OCI-LY1 (cell line): ENCODE results near the gene ALDH1A2.

Source experiments
- H2AFZ ChIP-seq: fragments of 200-600 bp; sonication (generic), shearing (Covaris generic); 2 replicates; pipeline ENCODE4 v1.6.0; 2014; ENCODE audit warnings: antibody characterized with exemption, mild to moderate bottlenecking, low read length
- H3F3A ChIP-seq: fragments of 200-600 bp; sonication (generic), shearing (Covaris generic); 2 replicates; pipeline ENCODE4 v1.6.0; 2014; ENCODE audit warnings: mild to moderate bottlenecking, antibody characterized with exemption, low read length, moderate library complexity; ENCODE audit not compliant: insufficient read depth
- H3K27ac ChIP-seq: fragments of 200-600 bp; sonication (generic); 2 replicates; pipeline ENCODE4 v1.5.1; 2014; ENCODE audit warnings: low read length, mixed run types, mild to moderate bottlenecking, low read depth; ENCODE audit not compliant: poor library complexity, severe bottlenecking
- H3K27me3 ChIP-seq: fragments of 200-600 bp; sonication (generic); 2 replicates; pipeline ENCODE4 v1.6.0; 2014; ENCODE audit warnings: antibody characterized with exemption, mild to moderate bottlenecking, low read length, moderate library complexity; ENCODE audit not compliant: insufficient read depth
- H3K36me3 ChIP-seq: fragments of 200-600 bp; sonication (generic); 2 replicates; pipeline ENCODE4 v1.6.1; 2014; ENCODE audit warnings: mild to moderate bottlenecking, antibody characterized with exemption, low read length, moderate library complexity, mixed read lengths; ENCODE audit not compliant: insufficient read depth
- H3K4me1 ChIP-seq: fragments of 200-600 bp; sonication (generic); 2 replicates; pipeline ENCODE4 v1.5.1; 2014; ENCODE audit warnings: mild to moderate bottlenecking, low read length, moderate library complexity; ENCODE audit not compliant: insufficient read depth, severe bottlenecking
- H3K4me2 ChIP-seq: fragments of 200-600 bp; sonication (generic), shearing (Covaris generic); 2 replicates; pipeline ENCODE4 v1.6.1; 2014; ENCODE audit warnings: low read length
- H3K4me3 ChIP-seq: fragments of 200-600 bp; sonication (generic); 2 replicates; pipeline ENCODE4 v1.5.1; 2014; ENCODE audit warnings: low read length, low read depth, mild to moderate bottlenecking, mixed read lengths; ENCODE audit not compliant: poor library complexity, severe bottlenecking
- H3K79me2 ChIP-seq: fragments of 200-600 bp; shearing (Covaris generic); 2 replicates; pipeline ENCODE4 v1.6.1; 2016; ENCODE audit warnings: mixed run types, low read length, mixed read lengths; ENCODE audit not compliant: insufficient read depth
- H3K9ac ChIP-seq: fragments of 200-600 bp; sonication (generic), shearing (Covaris generic); 2 replicates; pipeline ENCODE4 v1.6.1; 2014; ENCODE audit warnings: mild to moderate bottlenecking, low read length, mixed read lengths
- H3K9me2 ChIP-seq: fragments of 200-600 bp; sonication (generic), shearing (Covaris generic); 2 replicates; pipeline ENCODE4 v1.6.1; 2014; ENCODE audit warnings: low read depth, mild to moderate bottlenecking, low read length, mixed read lengths
- H3K9me3 ChIP-seq: fragments of 200-600 bp; shearing (Covaris generic); 2 replicates; pipeline ENCODE4 v1.6.1; 2014; ENCODE audit warnings: low read length, mixed read lengths
- H4K20me1 ChIP-seq: fragments of 200-600 bp; sonication (generic), shearing (Covaris generic); 2 replicates; pipeline ENCODE4 v1.6.0; 2016; ENCODE audit warnings: mild to moderate bottlenecking, low read length; ENCODE audit not compliant: insufficient read depth
- EZH2 ChIP-seq: fragments of 200-600 bp; sonication (generic), shearing (Covaris generic); IDR thresholded peaks from 2 replicates; pipeline ENCODE4 v1.8.0; 2017; ENCODE audit warnings: borderline replicate concordance, mixed run types, mild to moderate bottlenecking, antibody characterized with exemption, low read length, moderate library complexity, mixed read lengths
- TF ChIP-seq, protein P1 (sequence below): fragments of 200-600 bp; sonication (generic), shearing (Covaris generic); IDR thresholded peaks from 2 replicates; pipeline ENCODE4 v1.5.1; 2017; ENCODE audit warnings: mild to moderate bottlenecking, antibody characterized with exemption, low read length, moderate library complexity, mixed read lengths

Gene ALDH1A2

DNA sequence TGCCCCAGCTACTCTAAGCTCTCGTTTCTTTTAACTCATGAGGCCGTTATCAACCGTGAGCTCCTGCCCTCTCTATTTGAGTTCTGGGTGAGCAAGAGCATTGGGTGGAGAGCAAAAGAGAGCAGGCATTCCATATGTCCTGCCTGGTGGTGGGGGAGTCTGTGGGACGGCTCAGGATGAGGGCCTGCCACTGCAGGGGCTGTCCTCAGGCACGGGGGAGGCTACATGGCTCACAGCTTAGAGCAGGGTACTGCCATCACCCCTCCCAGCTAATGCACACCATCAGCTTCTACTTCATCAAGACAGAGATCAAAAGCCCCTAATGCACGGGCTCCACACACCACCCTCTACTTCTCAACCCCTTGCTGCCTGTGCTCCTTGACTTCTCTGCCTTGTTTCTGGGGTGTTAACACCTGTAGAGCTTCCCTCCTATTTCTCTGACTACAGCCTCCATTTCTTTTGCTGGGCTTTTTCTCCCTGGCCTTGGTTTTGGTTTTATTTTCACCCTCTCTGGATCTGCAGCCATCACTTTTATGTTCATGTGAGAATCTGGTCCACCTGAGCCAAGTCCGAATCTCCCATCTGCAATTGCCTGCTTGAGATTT, 114.1 kb downstream of the ALDH1A2 start:
- TF ChIP-seq, protein P1, sequence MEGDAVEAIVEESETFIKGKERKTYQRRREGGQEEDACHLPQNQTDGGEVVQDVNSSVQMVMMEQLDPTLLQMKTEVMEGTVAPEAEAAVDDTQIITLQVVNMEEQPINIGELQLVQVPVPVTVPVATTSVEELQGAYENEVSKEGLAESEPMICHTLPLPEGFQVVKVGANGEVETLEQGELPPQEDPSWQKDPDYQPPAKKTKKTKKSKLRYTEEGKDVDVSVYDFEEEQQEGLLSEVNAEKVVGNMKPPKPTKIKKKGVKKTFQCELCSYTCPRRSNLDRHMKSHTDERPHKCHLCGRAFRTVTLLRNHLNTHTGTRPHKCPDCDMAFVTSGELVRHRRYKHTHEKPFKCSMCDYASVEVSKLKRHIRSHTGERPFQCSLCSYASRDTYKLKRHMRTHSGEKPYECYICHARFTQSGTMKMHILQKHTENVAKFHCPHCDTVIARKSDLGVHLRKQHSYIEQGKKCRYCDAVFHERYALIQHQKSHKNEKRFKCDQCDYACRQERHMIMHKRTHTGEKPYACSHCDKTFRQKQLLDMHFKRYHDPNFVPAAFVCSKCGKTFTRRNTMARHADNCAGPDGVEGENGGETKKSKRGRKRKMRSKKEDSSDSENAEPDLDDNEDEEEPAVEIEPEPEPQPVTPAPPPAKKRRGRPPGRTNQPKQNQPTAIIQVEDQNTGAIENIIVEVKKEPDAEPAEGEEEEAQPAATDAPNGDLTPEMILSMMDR: no peak
- TF ChIP-seq EZH2: no peak
- H4K20me1 ChIP-seq: no peaks in the 10 kb centered on the region
- no peak overlapping the region for H3K27ac ChIP-seq
- H3K9me3 ChIP-seq: no peaks in the 10 kb centered on the region
- no peaks in the 10 kb centered on the region for H3F3A ChIP-seq
- no peaks in the 10 kb centered on the region; the same call in 1 of the 2 replicates for H3K27me3 ChIP-seq
- no peaks in the 10 kb centered on the region for H3K79me2 ChIP-seq
- no peak overlapping the region for H3K4me3 ChIP-seq
- no peak overlapping the region for H3K4me2 ChIP-seq
- no peak overlapping the region for H2AFZ ChIP-seq
- H3K9me2 ChIP-seq: no peaks in the 10 kb centered on the region
- H3K4me1 ChIP-seq: no peaks in the 10 kb centered on the region
- no peaks in the 10 kb centered on the region for H3K36me3 ChIP-seq
- H3K9ac ChIP-seq: no peak overlapping the region

DNA sequence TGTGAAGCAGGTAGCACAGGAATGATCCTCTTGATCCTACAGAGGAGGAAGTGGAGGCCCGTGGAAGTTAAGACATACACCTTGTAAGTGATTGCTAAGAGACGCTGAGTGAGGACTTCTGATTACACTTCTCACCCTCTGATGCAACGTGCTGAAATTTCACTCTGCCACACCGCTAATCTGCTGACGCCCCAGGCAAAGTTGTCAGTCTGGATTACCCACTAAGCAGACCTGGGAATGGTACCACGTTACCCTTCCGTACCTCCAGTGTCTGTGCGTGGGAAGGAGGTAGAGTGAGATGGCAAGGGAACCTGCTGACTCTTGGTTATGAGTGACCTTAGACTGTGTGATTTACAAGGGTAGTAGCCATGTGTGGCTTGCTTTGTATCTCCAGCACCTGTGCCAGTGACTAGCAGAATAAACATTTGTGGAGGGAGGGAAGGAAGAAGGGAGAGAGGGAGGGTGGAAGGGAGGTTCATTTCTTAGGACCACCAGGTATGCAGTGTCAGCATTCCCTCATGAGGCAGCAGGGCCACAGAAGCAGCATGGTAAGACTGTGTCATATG, 115.0 kb downstream of the ALDH1A2 start:
- no peaks in the 10 kb centered on the region for H3F3A ChIP-seq
- no peaks in the 10 kb centered on the region for H4K20me1 ChIP-seq
- H3K4me3 ChIP-seq: no peak overlapping the region
- H2AFZ ChIP-seq: no peak overlapping the region
- H3K27ac ChIP-seq: no peak overlapping the region
- H3K9me2 ChIP-seq: no peaks in the 10 kb centered on the region
- no peaks in the 10 kb centered on the region for H3K9me3 ChIP-seq
- no peak overlapping the region for H3K4me2 ChIP-seq
- H3K79me2 ChIP-seq: no peaks in the 10 kb centered on the region
- TF ChIP-seq EZH2: no peak
- TF ChIP-seq, protein P1: no peak
- H3K9ac ChIP-seq: no peak overlapping the region
- H3K36me3 ChIP-seq: no peaks in the 10 kb centered on the region
- H3K27me3 ChIP-seq: no peaks in the 10 kb centered on the region; the same call in 1 of the 2 replicates
- H3K4me1 ChIP-seq: no peaks in the 10 kb centered on the region

DNA sequence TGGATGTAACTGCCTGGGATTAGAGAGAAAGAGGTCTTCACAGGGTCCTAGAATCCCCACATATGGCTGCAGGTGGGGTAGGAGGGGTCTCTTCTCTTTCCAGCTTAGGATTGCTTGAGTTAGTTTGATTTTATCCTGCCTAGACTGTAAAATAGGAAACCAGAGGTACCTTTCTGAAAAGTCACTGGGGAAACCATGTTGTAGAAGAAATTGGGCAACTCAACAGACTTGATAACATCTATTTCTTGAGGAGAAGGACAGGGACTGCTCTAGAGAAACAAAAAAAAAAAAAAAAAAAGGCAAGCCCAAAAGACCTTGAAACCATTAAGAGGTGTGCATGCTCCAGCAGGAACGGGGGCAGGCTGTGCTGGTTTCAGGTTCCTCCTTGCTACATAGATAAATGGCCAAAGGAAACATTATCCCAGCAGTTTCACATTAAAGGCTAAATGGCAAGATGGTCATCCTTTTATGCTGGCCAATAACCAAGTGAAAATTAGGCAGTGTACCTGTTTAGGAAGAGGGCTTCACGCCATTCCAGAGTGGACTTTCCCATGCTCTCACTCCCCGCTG, 116.1 kb downstream of the ALDH1A2 start:
- Histone ChIP-seq H3K79me2 (no peaks in the 10 kb centered on the region), H4K20me1 (no peaks in the 10 kb centered on the region), H3K4me2 (no peak overlapping the region), H3K4me1 (no peaks in the 10 kb centered on the region), H3K27ac (no peak overlapping the region), H3K4me3 (no peak overlapping the region), H3K27me3 (no peaks in the 10 kb centered on the region; the same call in 1 of the 2 replicates), H3F3A (no peaks in the 10 kb centered on the region), H2AFZ (no peak overlapping the region), H3K9me2 (no peaks in the 10 kb centered on the region), H3K9ac (no peak overlapping the region), H3K9me3 (no peaks in the 10 kb centered on the region), H3K36me3 (no peaks in the 10 kb centered on the region)
- TF ChIP-seq, protein P1: no peak
- TF ChIP-seq EZH2: no peak
